Ovary (tissue), 3 donors: ENCODE data around the gene NEUROG1.

Source experiments
- POLR2A ChIP-seq: fragments of 450-650 bp; IDR thresholded peaks from one replicate; pipeline ENCODE4 v1.6.1; 2017; ENCODE audit warnings: antibody characterized with exemption, mild to moderate bottlenecking, moderate library complexity
- TF ChIP-seq, protein P1 (sequence below), 3 donors: fragments of 450-650 bp in 2 of 3; fragments of 200-600 bp in 1 of 3; IDR thresholded peaks; one replicate each; pipeline versions ENCODE4 v1.5.1 to v1.8.0; 2016 to 2022; ENCODE audit warnings: antibody characterized with exemption in 3 of 3, mild to moderate bottlenecking in 1 of 3
- donor health status: DM: no; HTN: no; CAD: no.

DNA sequence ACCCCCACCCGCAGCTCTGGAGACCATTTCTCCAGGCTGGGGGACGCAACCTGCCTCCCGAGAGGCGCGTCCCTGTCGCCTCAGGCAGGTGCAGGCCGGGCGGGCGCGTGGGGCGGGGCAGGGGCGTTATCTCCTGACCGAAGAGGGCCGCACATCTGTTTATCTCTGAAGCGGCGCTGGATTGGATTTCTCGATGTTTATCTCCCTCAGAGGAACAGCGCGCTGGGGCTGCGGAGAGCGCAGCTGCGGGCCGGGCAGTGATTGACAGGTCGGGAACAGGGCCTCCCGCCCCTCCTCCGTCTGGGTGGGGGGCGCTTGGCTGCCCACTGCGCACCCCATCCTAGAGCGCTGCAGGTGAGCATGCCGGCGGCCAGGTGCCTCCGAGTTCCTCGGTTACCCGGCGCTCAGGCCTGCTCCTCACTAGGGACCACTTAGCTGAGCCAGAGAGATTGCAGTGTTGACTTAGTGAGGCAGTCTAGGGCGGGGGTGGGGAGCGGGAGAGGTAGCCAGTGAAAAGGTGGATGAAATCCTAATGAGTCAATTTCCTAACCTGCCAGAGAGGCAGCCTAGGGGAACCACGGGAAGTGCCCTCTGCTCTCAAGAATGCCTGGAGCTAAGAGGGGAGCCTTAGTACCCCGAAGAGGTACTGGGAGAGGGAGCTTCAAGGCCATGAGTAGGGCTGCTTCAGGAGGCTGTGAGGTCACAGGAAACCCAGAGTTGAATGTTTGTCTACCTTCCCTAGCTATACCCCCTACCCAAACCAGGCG is 44.0 kb downstream of the NEUROG1 start:
- TF ChIP-seq, protein P1, sequence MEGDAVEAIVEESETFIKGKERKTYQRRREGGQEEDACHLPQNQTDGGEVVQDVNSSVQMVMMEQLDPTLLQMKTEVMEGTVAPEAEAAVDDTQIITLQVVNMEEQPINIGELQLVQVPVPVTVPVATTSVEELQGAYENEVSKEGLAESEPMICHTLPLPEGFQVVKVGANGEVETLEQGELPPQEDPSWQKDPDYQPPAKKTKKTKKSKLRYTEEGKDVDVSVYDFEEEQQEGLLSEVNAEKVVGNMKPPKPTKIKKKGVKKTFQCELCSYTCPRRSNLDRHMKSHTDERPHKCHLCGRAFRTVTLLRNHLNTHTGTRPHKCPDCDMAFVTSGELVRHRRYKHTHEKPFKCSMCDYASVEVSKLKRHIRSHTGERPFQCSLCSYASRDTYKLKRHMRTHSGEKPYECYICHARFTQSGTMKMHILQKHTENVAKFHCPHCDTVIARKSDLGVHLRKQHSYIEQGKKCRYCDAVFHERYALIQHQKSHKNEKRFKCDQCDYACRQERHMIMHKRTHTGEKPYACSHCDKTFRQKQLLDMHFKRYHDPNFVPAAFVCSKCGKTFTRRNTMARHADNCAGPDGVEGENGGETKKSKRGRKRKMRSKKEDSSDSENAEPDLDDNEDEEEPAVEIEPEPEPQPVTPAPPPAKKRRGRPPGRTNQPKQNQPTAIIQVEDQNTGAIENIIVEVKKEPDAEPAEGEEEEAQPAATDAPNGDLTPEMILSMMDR (IDR thresholded peaks at IDR 0.05): no peak
- no peak for TF ChIP-seq POLR2A
